Measurements from ENCODE around the gene DPH3. TPM values are rescaled to one million over a fixed set of nuclear protein-coding genes. Genes with fewer than 3 reads are reported as not detected.

DPH3 gene
- total and polyA plus RNA-seq, 2 donors: 14.5 to 21.2 TPM

DNA sequence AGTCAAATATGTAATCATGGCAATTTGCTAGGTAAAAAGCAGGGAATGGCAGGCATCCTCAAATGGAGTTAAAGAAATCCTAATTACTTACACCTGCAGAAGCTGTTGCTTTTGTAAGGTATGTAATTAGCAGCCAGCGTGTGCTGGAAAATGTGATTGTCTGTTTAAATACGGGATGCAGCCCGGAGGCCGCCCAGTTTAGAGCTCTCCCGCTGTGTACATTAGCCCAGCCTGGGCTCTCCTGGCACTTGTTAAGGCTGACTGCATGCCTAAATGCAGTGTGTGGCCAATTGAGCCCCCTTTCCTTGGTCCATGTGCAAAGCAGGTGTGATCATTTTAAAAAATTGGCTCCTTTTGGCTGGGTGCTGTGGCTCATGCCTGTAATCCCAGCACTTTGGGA, 9.0 kb downstream of the DPH3 start:
- no peaks in the 10 kb centered on the region for H3K27me3 ChIP-seq (ENCODE audit: control insufficient read depth in 2 of 2, insufficient read depth in 1 of 2, low read length in 1 of 2)
- no peak overlapping the region for H3K4me3 ChIP-seq (ENCODE audit: low read length in 2 of 2)
- 98% methylated on average over 5 of the region's 5 CpGs for WGBS
- no peak overlapping the region for H3K27ac ChIP-seq (ENCODE audit: low read depth in 1 of 2, low read length in 1 of 2)
- H3K4me1 ChIP-seq (ENCODE audit: control insufficient read depth in 2 of 2, insufficient read depth in 2 of 2, low read length in 2 of 2): peaks cover 14 to 32% of the 10 kb centered on the region in 2 donors
- no peaks in the 10 kb centered on the region for H3K9me3 ChIP-seq (ENCODE audit: control insufficient read depth in 2 of 2, insufficient read depth in 1 of 2, low read length in 1 of 2)
- no peak for DNase-seq (ENCODE audit: low read depth in 6 of 9, low spot score in 9 of 9)
- H3K36me3 ChIP-seq (ENCODE audit: control insufficient read depth in 2 of 2, insufficient read depth in 2 of 2, low read length in 1 of 2): peaks cover 0 to 8% of the 10 kb centered on the region in 2 donors

DNA sequence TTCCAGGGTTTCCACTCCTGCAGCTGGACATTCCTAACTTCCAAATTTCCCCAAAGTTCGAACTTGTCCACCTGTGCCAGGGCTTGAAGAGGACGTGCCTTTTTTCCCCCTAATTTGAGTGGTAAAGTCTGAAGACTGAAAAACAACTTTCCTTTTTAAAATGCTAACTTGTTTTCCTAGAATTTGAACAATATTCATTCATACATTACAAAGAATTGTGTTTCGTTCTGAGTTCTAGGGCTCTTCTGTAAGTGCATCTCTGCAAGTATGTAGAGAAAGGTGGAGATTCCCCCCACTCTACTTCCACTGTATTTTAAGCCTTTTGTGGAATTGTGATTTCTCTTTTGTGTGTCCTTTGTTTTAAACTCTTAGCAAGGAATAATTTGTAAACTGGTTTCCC, 9.4 kb downstream of the DPH3 start:
- peaks cover 14 to 32% of the 10 kb centered on the region in 2 donors for H3K4me1 ChIP-seq (ENCODE audit: control insufficient read depth in 2 of 2, insufficient read depth in 2 of 2, low read length in 2 of 2)
- H3K27ac ChIP-seq (ENCODE audit: low read depth in 1 of 2, low read length in 1 of 2): peak overlapping the region in 1 of 2 donors; percentile 38
- H3K9me3 ChIP-seq (ENCODE audit: control insufficient read depth in 2 of 2, insufficient read depth in 1 of 2, low read length in 1 of 2): no peaks in the 10 kb centered on the region
- peaks cover 0 to 5% of the 10 kb centered on the region in 2 donors for H3K36me3 ChIP-seq (ENCODE audit: control insufficient read depth in 2 of 2, insufficient read depth in 2 of 2, low read length in 1 of 2)
- H3K27me3 ChIP-seq (ENCODE audit: control insufficient read depth in 2 of 2, insufficient read depth in 1 of 2, low read length in 1 of 2): no peaks in the 10 kb centered on the region
- 89% methylated on average over 3 of the region's 3 CpGs for whole genome bisulfite sequencing
- H3K4me3 ChIP-seq (ENCODE audit: low read length in 2 of 2): no peak overlapping the region
- no peak for DNase-seq (ENCODE audit: low read depth in 6 of 9, low spot score in 9 of 9)

DNA sequence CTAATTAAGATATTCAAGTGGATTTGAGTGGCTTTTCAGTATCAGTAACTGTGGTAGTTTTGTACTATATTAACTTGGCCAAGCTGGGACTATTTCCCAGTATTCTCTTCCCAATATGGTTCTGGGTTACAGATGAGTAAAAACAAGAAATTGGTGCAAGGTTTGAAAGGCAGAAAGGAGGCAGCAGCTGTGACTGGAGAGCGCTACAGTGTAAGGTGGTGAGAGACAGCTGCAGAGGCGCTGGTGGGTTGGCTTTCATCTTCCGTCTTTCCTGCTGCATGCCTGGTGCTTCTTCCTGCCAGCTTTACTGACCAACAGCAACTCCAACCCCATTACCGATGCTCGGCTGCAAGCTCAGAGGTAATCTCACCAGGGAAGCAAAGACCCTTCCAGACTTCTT, 9.8 kb downstream of the DPH3 start:
- H3K4me3 ChIP-seq (ENCODE audit: low read length in 2 of 2): no peak overlapping the region
- peaks cover 14 to 32% of the 10 kb centered on the region in 2 donors for H3K4me1 ChIP-seq (ENCODE audit: control insufficient read depth in 2 of 2, insufficient read depth in 2 of 2, low read length in 2 of 2)
- no peaks in the 10 kb centered on the region for H3K27me3 ChIP-seq (ENCODE audit: control insufficient read depth in 2 of 2, insufficient read depth in 1 of 2, low read length in 1 of 2)
- peak in 2 of 9 donors; percentile 44 to 72 for DNase-seq (ENCODE audit: low read depth in 6 of 9, low spot score in 9 of 9)
- peak overlapping the region in 1 of 2 donors; percentile 38 for H3K27ac ChIP-seq (ENCODE audit: low read depth in 1 of 2, low read length in 1 of 2)
- H3K9me3 ChIP-seq (ENCODE audit: control insufficient read depth in 2 of 2, insufficient read depth in 1 of 2, low read length in 1 of 2): no peaks in the 10 kb centered on the region
- 49% methylated on average over 5 of the region's 5 CpGs for WGBS
- H3K36me3 ChIP-seq (ENCODE audit: control insufficient read depth in 2 of 2, insufficient read depth in 2 of 2, low read length in 1 of 2): peaks cover 0 to 5% of the 10 kb centered on the region in 2 donors

DNA sequence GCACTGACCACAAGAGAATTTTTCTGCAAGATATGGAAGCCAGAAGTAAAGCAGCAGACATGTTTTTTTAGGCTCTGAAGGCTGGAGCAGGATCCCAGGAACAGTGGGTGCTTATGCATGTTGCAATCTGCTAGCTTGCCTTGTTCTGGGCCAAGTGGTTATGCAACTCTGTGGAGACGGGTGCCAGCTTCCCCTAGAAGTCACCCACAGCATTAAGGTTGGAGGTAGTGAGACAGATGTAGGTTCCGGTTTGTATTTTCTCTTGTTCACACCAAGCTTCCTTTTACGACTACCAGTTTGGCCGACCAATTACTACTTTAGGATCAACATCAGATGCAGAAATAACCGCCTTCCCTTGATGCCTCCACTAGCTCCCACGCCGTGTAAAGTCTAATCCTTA, 11.1 kb downstream of the DPH3 start:
- WGBS: 96% methylated on average over 7 of the region's 7 CpGs
- Histone ChIP-seq H3K4me1 (ENCODE audit: control insufficient read depth in 2 of 2, insufficient read depth in 2 of 2, low read length in 2 of 2) (peaks cover 9 to 22% of the 10 kb centered on the region in 2 donors), H3K36me3 (ENCODE audit: control insufficient read depth in 2 of 2, insufficient read depth in 2 of 2, low read length in 1 of 2) (no peaks in the 10 kb centered on the region), H3K9me3 (ENCODE audit: control insufficient read depth in 2 of 2, insufficient read depth in 1 of 2, low read length in 1 of 2) (no peaks in the 10 kb centered on the region), H3K4me3 (ENCODE audit: low read length in 2 of 2) (no peak overlapping the region), H3K27ac (ENCODE audit: low read depth in 1 of 2, low read length in 1 of 2) (no peak overlapping the region), H3K27me3 (ENCODE audit: control insufficient read depth in 2 of 2, insufficient read depth in 1 of 2, low read length in 1 of 2) (no peaks in the 10 kb centered on the region)
- DNase-seq (ENCODE audit: low read depth in 6 of 9, low spot score in 9 of 9): no peak

DNA sequence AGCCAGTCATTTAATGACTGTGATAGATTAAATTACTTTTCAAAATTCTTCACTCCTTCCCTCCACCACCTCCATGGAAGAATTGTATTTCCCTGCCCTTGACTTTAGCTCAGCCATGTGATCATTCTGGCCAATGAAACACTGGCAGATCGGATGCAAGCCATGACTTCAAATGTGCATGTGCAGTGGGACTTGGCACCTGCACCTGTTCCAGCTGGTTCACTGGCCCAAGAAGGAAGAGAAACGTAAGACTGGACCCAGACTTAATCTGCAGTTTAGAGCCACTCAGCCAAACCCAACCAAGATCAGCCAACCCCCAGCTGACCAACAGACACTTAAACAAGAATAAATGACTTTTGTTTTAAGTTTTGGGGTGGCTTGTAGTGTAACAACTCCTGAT, 11.8 kb downstream of the DPH3 start:
- Histone ChIP-seq H3K4me3 (ENCODE audit: low read length in 2 of 2) (no peak overlapping the region), H3K27me3 (ENCODE audit: control insufficient read depth in 2 of 2, insufficient read depth in 1 of 2, low read length in 1 of 2) (no peaks in the 10 kb centered on the region), H3K9me3 (ENCODE audit: control insufficient read depth in 2 of 2, insufficient read depth in 1 of 2, low read length in 1 of 2) (no peaks in the 10 kb centered on the region), H3K36me3 (ENCODE audit: control insufficient read depth in 2 of 2, insufficient read depth in 2 of 2, low read length in 1 of 2) (no peaks in the 10 kb centered on the region), H3K4me1 (ENCODE audit: control insufficient read depth in 2 of 2, insufficient read depth in 2 of 2, low read length in 2 of 2) (peaks cover 9 to 20% of the 10 kb centered on the region in 2 donors), H3K27ac (ENCODE audit: low read depth in 1 of 2, low read length in 1 of 2) (no peak overlapping the region)
- 93% methylated on average over 2 of the region's 2 CpGs for WGBS
- no peak for DNase-seq (ENCODE audit: low read depth in 6 of 9, low spot score in 9 of 9)

DNA sequence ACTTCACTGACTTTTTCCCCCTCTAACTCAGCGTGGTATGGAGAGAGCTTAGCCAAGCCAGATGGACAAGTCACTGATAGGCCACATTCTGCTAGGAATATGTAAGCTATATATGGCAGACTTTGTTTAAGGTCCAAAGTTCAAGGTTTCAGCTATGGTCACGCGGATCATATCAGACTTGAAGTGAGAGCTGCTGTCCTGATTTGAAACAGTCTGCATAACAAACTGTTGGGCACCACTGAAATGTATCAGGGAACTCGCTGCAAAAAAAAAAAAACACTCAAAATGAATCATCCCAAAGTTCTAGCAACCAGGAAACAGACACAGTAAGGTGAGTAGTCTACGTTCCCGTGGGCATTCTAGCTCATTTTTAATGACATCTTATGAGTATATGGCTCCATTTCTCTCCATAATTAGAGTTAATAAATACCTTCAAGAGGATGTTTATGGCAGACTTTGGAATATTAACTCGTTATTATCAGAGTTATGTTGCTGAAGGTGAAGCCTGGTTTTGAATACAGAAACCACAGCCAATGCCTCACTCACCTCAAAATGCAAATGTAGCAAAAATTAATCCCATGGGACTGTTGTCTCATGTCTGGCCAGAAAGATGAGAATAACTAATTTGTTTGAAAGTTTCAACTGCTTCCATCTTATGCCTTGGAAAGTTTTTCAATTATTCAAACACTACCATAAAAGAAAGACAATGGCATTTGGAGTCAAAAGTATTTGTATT, 12.3 kb downstream of the DPH3 start:
- H3K4me3 ChIP-seq (ENCODE audit: low read length in 2 of 2): no peak overlapping the region
- no peak overlapping the region for H3K27ac ChIP-seq (ENCODE audit: low read depth in 1 of 2, low read length in 1 of 2)
- peaks cover 9 to 26% of the 10 kb centered on the region in 2 donors for H3K4me1 ChIP-seq (ENCODE audit: control insufficient read depth in 2 of 2, insufficient read depth in 2 of 2, low read length in 2 of 2)
- H3K27me3 ChIP-seq (ENCODE audit: control insufficient read depth in 2 of 2, insufficient read depth in 1 of 2, low read length in 1 of 2): no peaks in the 10 kb centered on the region
- H3K36me3 ChIP-seq (ENCODE audit: control insufficient read depth in 2 of 2, insufficient read depth in 2 of 2, low read length in 1 of 2): no peaks in the 10 kb centered on the region
- 94% methylated on average over 7 of the region's 7 CpGs for WGBS
- H3K9me3 ChIP-seq (ENCODE audit: control insufficient read depth in 2 of 2, insufficient read depth in 1 of 2, low read length in 1 of 2): no peaks in the 10 kb centered on the region
- no peak for DNase-seq (ENCODE audit: low read depth in 6 of 9, low spot score in 9 of 9)

DNA sequence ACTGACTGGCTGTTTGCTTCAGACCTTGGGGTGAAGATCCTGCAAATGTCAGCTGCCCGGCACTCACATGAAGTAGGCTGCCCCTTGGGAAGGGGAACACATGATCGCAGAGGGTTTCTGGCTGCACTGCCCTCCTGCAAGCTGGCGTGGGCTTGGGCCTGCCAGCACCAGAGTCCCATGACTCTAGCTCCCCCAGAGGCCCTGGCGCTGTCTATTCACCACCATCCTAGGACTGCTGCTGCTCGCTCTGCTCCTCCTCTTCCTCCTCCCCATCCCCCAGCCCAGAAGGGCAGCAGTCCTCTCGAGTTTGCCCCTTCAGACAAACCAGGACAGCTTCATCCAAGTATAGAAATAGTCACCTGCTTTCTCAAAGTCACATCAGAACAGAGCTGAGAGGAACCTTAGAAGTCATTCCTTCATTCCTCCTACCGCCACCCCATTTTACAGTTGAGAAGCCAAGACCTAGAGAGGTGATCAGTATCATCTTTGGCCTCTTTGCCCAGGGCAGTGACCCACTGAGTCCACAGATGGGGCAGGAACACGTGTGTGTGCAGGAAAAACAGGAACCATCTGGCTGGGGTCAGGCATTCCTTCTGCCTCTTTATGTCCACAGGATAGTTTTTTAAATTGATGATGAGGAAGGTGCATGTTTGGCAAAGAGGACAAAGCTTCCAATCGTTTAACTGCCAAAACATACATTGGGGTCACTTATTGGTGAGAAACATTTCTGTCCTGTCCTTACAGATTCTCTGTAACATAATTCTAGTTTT, 13.2 kb downstream of the DPH3 start:
- Histone ChIP-seq H3K9me3 (ENCODE audit: control insufficient read depth in 2 of 2, insufficient read depth in 1 of 2, low read length in 1 of 2) (no peaks in the 10 kb centered on the region), H3K27me3 (ENCODE audit: control insufficient read depth in 2 of 2, insufficient read depth in 1 of 2, low read length in 1 of 2) (no peaks in the 10 kb centered on the region), H3K36me3 (ENCODE audit: control insufficient read depth in 2 of 2, insufficient read depth in 2 of 2, low read length in 1 of 2) (no peaks in the 10 kb centered on the region), H3K27ac (ENCODE audit: low read depth in 1 of 2, low read length in 1 of 2) (no peak overlapping the region), H3K4me3 (ENCODE audit: low read length in 2 of 2) (no peak overlapping the region), H3K4me1 (ENCODE audit: control insufficient read depth in 2 of 2, insufficient read depth in 2 of 2, low read length in 2 of 2) (peaks cover 9 to 30% of the 10 kb centered on the region in 2 donors)
- no peak for DNase-seq (ENCODE audit: low read depth in 6 of 9, low spot score in 9 of 9)
- 80% methylated on average over 9 of the region's 9 CpGs for WGBS

DNA sequence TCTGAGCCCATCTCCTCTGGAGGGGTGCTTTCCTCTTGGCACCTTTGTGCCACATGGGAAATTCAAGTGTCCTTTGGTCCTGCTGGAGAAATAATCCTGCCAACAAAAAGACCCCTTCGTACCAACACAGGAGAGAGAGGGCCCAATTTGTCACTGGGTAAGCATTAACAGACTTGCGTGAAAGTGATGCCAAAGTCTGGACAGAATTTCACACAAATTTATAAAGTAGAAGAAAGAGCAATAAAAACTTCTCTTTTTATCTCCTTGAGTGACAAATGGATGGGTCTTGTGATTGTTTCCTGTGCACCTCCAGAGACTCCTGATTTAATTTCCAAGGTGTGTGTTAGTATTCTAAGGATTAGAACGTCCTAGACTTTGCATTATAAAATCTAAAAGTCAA, 14.9 kb downstream of the DPH3 start:
- WGBS: 94% methylated on average over 3 of the region's 3 CpGs
- H3K27me3 ChIP-seq (ENCODE audit: control insufficient read depth in 2 of 2, insufficient read depth in 1 of 2, low read length in 1 of 2): no peaks in the 10 kb centered on the region
- no peaks in the 10 kb centered on the region for H3K9me3 ChIP-seq (ENCODE audit: control insufficient read depth in 2 of 2, insufficient read depth in 1 of 2, low read length in 1 of 2)
- H3K4me1 ChIP-seq (ENCODE audit: control insufficient read depth in 2 of 2, insufficient read depth in 2 of 2, low read length in 2 of 2): peaks cover 5 to 22% of the 10 kb centered on the region in 2 donors
- H3K4me3 ChIP-seq (ENCODE audit: low read length in 2 of 2): no peak overlapping the region
- H3K36me3 ChIP-seq (ENCODE audit: control insufficient read depth in 2 of 2, insufficient read depth in 2 of 2, low read length in 1 of 2): no peaks in the 10 kb centered on the region
- no peak for DNase-seq (ENCODE audit: low read depth in 6 of 9, low spot score in 9 of 9)
- H3K27ac ChIP-seq (ENCODE audit: low read depth in 1 of 2, low read length in 1 of 2): no peak overlapping the region

DNA sequence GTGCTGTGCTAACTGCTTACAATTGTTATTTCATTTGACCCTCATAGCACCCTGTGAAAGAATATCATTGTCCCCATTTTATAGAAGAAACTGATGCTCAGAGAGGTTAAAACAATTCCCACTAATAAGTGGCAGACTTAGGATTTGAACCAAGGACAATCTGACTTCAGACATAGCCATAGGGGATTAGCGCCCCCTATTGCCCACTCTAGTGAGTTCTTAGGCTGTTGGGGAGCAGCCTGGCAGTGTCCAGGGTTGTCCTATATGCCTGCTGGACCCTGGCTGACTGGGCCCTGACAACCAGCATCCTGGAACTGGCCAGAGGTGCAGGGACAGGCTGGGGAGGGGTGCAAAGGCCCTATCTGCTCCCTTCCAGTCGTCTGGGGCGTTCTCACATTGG, 15.4 kb downstream of the DPH3 start:
- H3K4me1 ChIP-seq (ENCODE audit: control insufficient read depth in 2 of 2, insufficient read depth in 2 of 2, low read length in 2 of 2): peaks cover 0 to 16% of the 10 kb centered on the region in 2 donors
- WGBS: 81% methylated on average over 3 of the region's 3 CpGs
- H3K27ac ChIP-seq (ENCODE audit: low read depth in 1 of 2, low read length in 1 of 2): no peak overlapping the region
- H3K27me3 ChIP-seq (ENCODE audit: control insufficient read depth in 2 of 2, insufficient read depth in 1 of 2, low read length in 1 of 2): no peaks in the 10 kb centered on the region
- no peaks in the 10 kb centered on the region for H3K9me3 ChIP-seq (ENCODE audit: control insufficient read depth in 2 of 2, insufficient read depth in 1 of 2, low read length in 1 of 2)
- no peaks in the 10 kb centered on the region for H3K36me3 ChIP-seq (ENCODE audit: control insufficient read depth in 2 of 2, insufficient read depth in 2 of 2, low read length in 1 of 2)
- DNase-seq (ENCODE audit: low read depth in 6 of 9, low spot score in 9 of 9): no peak
- no peak overlapping the region for H3K4me3 ChIP-seq (ENCODE audit: low read length in 2 of 2)

Measured in thymus (tissue), 11 donors.